Naive B cell (primary cell): Measurements from ENCODE around the gene BNC2. TPM values are rescaled to one million over a fixed set of nuclear protein-coding genes. Genes with fewer than 3 reads are reported as not detected.
"Not testable (repeated sequence)": the region's sequence is repeated elsewhere in the genome, so short reads cannot be mapped to it uniquely, and the experiment has no call there.

Experiments used
- ATAC-seq, 2 donors: fragments of 150-1000 bp; cut with Tn5 transposase; 2 replicates each; pipeline ENCODE4 v1.10.0; 2021; ENCODE audit warnings: low read depth in 2 of 2, mild to moderate bottlenecking in 2 of 2, moderate library complexity in 2 of 2
- DNase-seq: peaks from one replicate; pipeline ENCODE4 v3.0.0; 2022
- H3K27ac Mint-ChIP-seq, 6 donors: one replicate each; pipeline ENCODE4 v1.8.0; 2020 to 2022; ENCODE audit warnings: mild to moderate bottlenecking in 6 of 6, mixed read lengths in 6 of 6, moderate library complexity in 5 of 6, inconsistent platforms in 2 of 6
- H3K27me3 Mint-ChIP-seq, 3 donors: one replicate each; pipeline ENCODE4 v1.8.0; 2021 to 2022; ENCODE audit warnings: mixed read lengths in 3 of 3, mild to moderate bottlenecking in 1 of 3
- H3K36me3 Mint-ChIP-seq, 2 donors: one replicate each; pipeline ENCODE4 v1.8.0; 2020 to 2022; ENCODE audit warnings: mixed read lengths in 2 of 2, inconsistent platforms in 1 of 2, mild to moderate bottlenecking in 1 of 2
- H3K4me1 Mint-ChIP-seq, 3 donors: one replicate each; pipeline ENCODE4 v1.8.0; 2020 to 2022; ENCODE audit warnings: mixed read lengths in 3 of 3, inconsistent platforms in 1 of 3, mild to moderate bottlenecking in 1 of 3, moderate library complexity in 1 of 3
- H3K4me3 Mint-ChIP-seq, 8 donors: one replicate each; pipeline ENCODE4 v1.8.0; 2020 to 2022; ENCODE audit warnings: mild to moderate bottlenecking in 8 of 8, mixed read lengths in 8 of 8, moderate library complexity in 8 of 8, inconsistent platforms in 2 of 8
- H3K9me3 Mint-ChIP-seq, 7 donors: one replicate each; pipeline ENCODE4 v1.8.0; 2020 to 2022; ENCODE audit warnings: mixed read lengths in 7 of 7, mild to moderate bottlenecking in 5 of 7, inconsistent platforms in 2 of 7, moderate library complexity in 1 of 7
- polyA plus RNA-seq, 6 donors: library from polyadenylated mRNA; unstranded; fragments of 300-500 nt; fragmentation: Illumina TruSeq; gene quantifications; one replicate each; pipeline ENCODE4 v1.2.3, GENCODE V29; 2021; ENCODE audit warnings: low read depth in 6 of 6

BNC2 gene
- polyA plus RNA-seq, 6 donors from 2014 or later, result not detected

DNA sequence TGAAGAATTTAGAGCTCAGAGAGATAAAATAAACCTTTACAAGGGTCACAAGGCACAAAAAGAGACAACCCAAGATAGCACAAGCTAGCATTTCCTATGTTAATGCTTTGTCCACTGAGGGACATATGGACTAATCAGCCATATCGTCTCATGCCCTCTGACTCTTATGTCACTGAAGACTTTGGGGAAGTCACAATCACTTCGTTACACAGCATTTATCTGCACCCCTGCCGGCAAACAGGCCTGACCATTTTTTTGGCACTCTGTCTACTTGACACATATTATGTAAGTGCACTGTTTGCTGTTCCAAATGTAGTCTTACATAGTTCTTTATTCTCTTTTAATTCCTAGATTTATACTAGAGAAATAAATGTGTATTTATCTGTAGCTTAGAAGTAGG, 13.9 kb upstream of the BNC2 start:
- no peak for DNase-seq
- Mint-ChIP-seq H3K9me3 (peaks cover 3 to 21% (median 8%) of the 10 kb centered on the region in 7 donors), H3K27ac (no peak overlapping the region), H3K4me3 (no peak overlapping the region), H3K4me1 (no peaks in the 10 kb centered on the region), H3K27me3 (peaks cover 0 to 3% (median 0%) of the 10 kb centered on the region in 3 donors), H3K36me3 (no peaks in the 10 kb centered on the region)
- ATAC-seq, result no peak

DNA sequence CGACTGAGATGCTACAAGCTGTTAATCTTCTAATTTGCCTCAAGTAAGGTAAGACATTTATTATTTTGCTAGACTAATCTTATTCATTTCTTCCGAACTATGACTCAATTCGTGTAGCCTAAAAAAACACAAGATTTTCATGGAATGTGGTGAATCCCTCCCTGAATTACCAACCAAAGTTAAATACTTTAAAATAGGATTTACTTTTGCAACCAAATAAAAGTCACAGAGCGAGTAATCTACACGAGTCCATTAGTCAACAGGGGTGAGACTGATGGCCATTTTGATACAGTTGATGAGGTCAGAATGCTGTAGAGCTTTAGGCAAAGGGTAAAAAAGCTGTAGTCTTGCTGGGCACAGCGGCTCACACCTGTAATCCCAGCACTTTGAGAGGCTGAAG, 13.1 kb upstream of the BNC2 start:
- Mint-ChIP-seq H3K27me3 (peaks cover 0 to 3% (median 0%) of the 10 kb centered on the region in 3 donors), H3K27ac (no peak overlapping the region), H3K4me3 (no peak overlapping the region), H3K4me1 (no peaks in the 10 kb centered on the region), H3K9me3 (peaks cover 3 to 21% (median 8%) of the 10 kb centered on the region in 7 donors), H3K36me3 (no peaks in the 10 kb centered on the region)
- DNase-seq, result no peak
- ATAC-seq, result no peak

DNA sequence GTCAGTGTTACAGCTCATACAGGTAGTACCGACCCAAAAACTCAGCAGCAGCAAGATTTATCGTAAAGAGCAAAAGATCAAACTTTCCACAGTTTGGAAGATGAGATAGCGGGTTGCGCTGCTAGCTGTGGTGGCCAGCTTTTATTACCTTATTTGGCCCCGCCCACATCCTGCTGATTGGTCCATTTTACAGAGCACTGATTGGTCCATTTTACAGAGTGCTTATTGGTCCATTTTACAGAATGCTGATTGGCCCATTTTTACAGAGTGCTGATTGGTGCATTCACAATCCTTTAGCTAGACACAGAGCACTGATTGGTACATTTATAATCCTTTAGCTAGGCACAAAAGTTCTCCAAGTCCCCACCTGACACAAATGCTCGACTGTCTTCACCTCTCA, 12.0 kb upstream of the BNC2 start:
- H3K4me1 Mint-ChIP-seq, H3K36me3 Mint-ChIP-seq, DNase-seq, ATAC-seq, H3K27me3 Mint-ChIP-seq, H3K27ac Mint-ChIP-seq, H3K4me3 Mint-ChIP-seq: not testable (repeated sequence)
- peaks cover 3 to 25% (median 8%) of the 10 kb centered on the region in 7 donors for H3K9me3 Mint-ChIP-seq

DNA sequence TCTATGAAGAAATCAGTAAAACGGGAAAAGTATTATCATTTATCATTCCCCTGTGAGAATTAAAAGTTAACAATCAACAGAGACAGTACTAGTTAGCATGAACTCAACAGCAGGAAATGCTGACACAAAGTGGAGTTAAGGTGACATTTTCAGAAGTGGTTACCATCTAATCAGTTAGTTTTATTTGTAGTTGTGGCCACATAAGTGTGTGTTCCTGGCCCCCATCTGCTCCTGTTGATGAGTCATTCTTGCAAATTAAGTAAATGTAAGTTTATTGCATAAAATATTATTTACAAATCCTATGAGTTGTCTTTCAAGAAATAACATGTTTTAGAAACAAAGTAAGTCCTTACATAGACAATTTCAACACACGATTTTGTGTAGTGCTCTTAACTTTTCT, 8.9 kb upstream of the BNC2 start:
- ATAC-seq, result no peak
- Mint-ChIP-seq H3K27ac (no peak overlapping the region), H3K36me3 (no peaks in the 10 kb centered on the region)

DNA sequence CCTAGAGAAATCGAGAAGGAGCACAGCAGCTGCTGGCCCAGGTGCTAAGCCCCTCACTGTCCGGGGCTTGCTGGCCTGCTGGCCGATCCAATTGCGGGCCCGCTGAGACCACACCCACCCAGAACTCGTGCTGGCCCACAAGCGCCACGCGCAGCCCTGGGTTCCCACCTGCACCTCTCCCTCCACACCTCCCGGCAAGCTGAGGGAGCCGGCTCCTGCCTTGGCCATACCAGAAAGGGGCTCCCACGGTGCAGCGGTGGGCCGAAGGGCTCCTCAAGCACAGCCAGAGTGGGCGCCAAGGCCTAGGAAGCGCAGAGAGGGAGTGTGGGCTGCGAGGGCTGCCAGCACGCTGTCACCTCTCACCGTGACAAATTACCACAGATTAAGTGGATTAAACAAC, 6.8 kb upstream of the BNC2 start:
- H3K4me1 Mint-ChIP-seq, result no peaks in the 10 kb centered on the region

More for the DNA sequence above, 8.9 kb upstream of the BNC2 start:
- Mint-ChIP-seq H3K4me1 (no peaks in the 10 kb centered on the region), H3K9me3 (peaks cover 3 to 17% (median 8%) of the 10 kb centered on the region in 7 donors), H3K27me3 (peaks cover 0 to 2% (median 1%) of the 10 kb centered on the region in 3 donors), H3K4me3 (no peak overlapping the region)
- DNase-seq, result no peak

DNA sequence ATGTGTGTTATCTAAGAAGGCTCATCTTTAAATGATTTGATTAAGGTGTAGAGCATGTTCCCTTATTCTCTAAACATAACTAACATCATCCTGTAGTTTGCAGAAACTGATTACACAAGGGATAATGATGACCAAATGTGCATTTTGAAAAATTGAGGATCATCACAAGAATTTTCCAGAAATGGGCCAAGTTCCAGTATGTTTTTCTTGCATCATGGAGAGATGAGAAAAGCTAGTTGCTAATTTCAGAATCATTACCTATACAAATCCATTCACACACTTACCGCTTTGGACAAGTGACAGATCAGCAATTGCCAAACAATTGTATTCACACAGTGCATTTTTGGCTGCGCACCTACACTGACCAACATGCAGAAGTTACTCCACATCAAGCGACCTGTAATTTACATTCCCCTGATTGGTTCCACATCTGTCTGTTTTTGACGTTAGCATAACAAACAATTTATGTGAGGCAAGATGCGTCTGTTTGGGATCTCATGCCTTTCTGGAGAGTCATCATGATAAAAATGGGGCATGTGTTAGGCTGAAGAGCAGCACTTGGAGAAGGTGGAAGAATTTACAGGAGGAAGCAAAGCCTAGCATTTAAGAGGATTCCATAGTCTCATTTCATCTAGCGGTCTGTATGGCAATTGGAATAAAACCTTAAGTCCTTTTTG, 2.8 kb upstream of the BNC2 start:
- no peak for DNase-seq
- Mint-ChIP-seq H3K4me3 (no peak overlapping the region), H3K9me3 (peaks cover 0 to 6% (median 2%) of the 10 kb centered on the region in 7 donors), H3K4me1 (peaks cover 3 to 14% (median 5%) of the 10 kb centered on the region in 3 donors), H3K36me3 (no peaks in the 10 kb centered on the region), H3K27me3 (peaks cover 31 to 40% (median 33%) of the 10 kb centered on the region in 3 donors), H3K27ac (no peak overlapping the region)
- ATAC-seq, result no peak

More for the DNA sequence above, 6.8 kb upstream of the BNC2 start:
- H3K9me3 Mint-ChIP-seq, result peaks cover 0 to 9% (median 4%) of the 10 kb centered on the region in 7 donors
- ATAC-seq (no peak), DNase-seq (no peak)
- no peaks in the 10 kb centered on the region for H3K36me3 Mint-ChIP-seq
- no peak overlapping the region for H3K27ac Mint-ChIP-seq
- peaks cover 15 to 19% (median 18%) of the 10 kb centered on the region in 3 donors for H3K27me3 Mint-ChIP-seq
- H3K4me3 Mint-ChIP-seq, result no peak overlapping the region

DNA sequence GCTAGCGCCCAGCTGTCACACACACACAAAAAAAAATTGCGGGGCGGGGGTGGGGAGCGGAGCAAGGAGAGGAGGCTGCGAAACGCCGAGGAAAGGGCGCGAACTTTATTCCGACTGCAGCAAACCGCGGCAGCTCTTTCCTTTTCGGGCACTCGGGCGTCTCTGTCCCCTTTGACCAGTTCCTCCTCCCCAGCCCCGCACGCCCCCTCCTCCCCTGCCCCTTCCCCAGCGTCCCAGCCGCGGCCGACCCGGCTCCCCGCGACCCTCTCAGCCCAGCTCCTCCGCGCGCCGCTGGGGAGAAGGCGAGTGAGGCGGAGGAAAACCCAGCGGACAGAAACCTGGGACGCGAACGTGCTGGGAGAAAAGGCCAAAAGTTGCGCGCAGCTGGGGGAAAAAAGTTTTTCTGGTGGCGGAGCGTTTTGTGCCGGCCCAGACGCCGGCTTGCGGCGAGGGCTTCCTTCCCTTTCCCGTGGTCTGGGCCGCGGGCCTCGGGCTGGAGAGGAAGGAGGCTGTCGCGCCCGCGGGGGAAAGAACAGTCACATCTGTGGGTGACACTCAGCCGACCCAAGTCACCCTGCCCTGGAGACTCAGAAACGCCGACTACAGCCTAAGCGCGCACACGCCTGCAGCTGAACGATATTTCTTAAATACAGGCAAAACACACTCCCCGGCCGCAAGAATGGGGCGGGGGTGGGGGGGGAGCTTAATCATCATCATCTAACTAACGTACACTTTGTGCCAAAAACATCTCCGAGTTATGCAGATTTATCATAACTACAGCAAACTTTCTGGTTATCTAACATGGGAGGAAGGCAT, 1.1 kb upstream of the BNC2 start:
- DNase-seq (no peak), ATAC-seq (no peak)
- peaks cover 3 to 14% (median 5%) of the 10 kb centered on the region in 3 donors for H3K4me1 Mint-ChIP-seq
- peak overlapping the region in 6 of 8 donors; percentile 20 to 87 (median 58) for H3K4me3 Mint-ChIP-seq
- no peak overlapping the region for H3K27ac Mint-ChIP-seq
- peaks cover 0 to 4% (median 0%) of the 10 kb centered on the region in 7 donors for H3K9me3 Mint-ChIP-seq
- no peaks in the 10 kb centered on the region for H3K36me3 Mint-ChIP-seq
- H3K27me3 Mint-ChIP-seq, result peaks cover 31 to 46% (median 33%) of the 10 kb centered on the region in 3 donors

DNA sequence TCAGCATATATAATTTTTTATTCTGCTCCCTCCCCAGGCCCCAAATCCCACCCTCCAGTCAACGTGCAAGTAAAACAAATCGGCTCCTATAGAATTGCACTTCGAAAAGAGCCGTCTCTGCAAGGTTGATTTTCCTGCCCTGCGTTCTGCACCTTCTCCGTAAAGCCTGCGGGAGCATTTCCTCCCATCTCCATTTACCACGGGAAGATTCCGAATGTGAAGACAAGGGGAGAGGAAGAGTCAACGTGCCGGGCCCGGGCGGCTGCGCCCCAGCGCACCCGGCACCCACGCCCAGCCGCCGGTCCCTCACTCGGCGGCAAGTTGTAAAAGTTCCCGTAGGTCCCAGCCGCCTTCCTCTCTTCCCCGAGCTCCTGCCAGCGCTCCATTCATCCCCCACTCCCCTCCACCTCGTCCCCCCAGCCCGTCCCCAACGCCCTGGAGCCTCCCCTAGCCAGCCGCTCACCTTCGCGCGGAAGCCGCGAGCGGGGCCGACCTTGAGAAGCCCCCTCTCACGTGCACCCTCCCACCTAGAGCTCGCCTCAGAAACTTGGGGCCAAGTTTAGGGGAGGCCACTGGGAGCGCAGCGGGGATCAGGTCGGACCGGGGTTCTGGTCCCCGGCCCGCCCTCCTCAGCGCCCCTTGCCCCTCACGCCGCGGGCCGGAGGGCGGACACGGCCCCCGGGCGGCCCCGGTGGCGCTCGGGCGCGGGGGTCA, 431 bp downstream of the BNC2 start:
- Mint-ChIP-seq H3K4me3 (peak overlapping the region in 4 of 8 donors; percentile 4 to 50 (median 29)), H3K4me1 (peaks cover 3 to 14% (median 5%) of the 10 kb centered on the region in 3 donors), H3K9me3 (peaks cover 0 to 2% (median 0%) of the 10 kb centered on the region in 7 donors), H3K36me3 (no peaks in the 10 kb centered on the region), H3K27me3 (peaks cover 31 to 46% (median 33%) of the 10 kb centered on the region in 3 donors), H3K27ac (no peak overlapping the region)
- no peak for ATAC-seq
- no peak for DNase-seq

DNA sequence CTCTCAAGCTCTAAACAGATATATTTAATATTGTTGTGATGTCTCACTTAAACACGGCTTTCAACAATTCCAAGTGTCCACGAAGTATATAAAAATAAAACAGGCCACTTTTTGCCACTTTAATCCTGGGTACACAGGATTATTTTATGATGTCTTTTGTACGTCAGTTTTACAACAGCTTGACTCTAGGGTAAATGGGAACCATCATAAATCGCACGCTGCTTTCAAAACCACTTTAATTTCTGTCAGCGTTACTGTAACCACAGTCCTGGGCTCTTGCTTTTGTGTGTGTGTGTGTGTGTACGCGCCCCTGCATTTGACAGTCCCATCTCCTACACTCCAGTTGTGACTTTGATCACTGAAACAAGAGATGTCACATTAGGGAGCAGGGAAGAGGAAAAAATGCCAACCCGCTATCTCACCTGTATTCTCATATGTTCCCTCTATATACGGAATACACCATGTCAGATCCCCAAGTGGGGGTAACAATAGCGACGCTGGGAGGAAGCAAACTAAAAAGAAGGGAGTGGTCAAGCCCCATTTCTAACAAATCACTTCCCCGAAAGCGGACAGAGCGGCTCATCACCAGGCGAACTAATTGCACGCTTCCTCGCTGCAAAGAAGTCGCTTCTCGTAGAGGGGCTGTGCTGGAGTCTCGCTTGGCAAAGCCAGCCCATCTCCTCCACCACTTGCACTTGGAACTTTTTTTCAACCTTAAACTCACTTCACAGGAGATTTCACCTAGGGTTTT, 1.2 kb downstream of the BNC2 start:
- Mint-ChIP-seq H3K27me3 (peaks cover 30 to 47% (median 31%) of the 10 kb centered on the region in 3 donors), H3K4me1 (peaks cover 3 to 14% (median 5%) of the 10 kb centered on the region in 3 donors), H3K9me3 (peaks cover 0 to 2% (median 0%) of the 10 kb centered on the region in 7 donors), H3K4me3 (peak overlapping the region in 3 of 8 donors; percentile 4 to 50 (median 26)), H3K27ac (no peak overlapping the region), H3K36me3 (no peaks in the 10 kb centered on the region)
- DNase-seq, result no peak
- ATAC-seq, result no peak

DNA sequence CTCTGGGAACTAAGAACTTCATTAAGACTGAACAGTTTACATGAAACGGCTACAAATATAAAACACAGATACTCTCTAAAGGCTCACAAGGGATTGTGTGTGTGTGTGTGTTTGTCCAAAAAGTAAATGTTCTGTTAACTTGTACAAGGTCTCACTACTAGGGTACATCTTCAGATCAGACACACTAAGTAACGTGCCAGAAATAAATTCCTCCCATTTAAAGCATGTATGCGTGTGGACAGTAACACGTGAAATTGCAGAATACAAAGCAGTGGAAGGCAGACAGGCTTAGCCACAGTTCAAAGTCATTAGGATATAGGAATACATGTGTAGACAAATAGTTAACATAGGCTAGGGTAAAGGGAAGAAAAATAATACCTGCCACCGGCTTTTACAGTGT, 1.8 kb downstream of the BNC2 start:
- ATAC-seq, result no peak
- Mint-ChIP-seq H3K4me3 (no peak overlapping the region), H3K4me1 (peaks cover 3 to 14% (median 5%) of the 10 kb centered on the region in 3 donors), H3K36me3 (no peaks in the 10 kb centered on the region), H3K27me3 (peaks cover 24 to 41% (median 27%) of the 10 kb centered on the region in 3 donors), H3K9me3 (peaks cover 0 to 2% (median 0%) of the 10 kb centered on the region in 7 donors), H3K27ac (no peak overlapping the region)
- no peak for DNase-seq

DNA sequence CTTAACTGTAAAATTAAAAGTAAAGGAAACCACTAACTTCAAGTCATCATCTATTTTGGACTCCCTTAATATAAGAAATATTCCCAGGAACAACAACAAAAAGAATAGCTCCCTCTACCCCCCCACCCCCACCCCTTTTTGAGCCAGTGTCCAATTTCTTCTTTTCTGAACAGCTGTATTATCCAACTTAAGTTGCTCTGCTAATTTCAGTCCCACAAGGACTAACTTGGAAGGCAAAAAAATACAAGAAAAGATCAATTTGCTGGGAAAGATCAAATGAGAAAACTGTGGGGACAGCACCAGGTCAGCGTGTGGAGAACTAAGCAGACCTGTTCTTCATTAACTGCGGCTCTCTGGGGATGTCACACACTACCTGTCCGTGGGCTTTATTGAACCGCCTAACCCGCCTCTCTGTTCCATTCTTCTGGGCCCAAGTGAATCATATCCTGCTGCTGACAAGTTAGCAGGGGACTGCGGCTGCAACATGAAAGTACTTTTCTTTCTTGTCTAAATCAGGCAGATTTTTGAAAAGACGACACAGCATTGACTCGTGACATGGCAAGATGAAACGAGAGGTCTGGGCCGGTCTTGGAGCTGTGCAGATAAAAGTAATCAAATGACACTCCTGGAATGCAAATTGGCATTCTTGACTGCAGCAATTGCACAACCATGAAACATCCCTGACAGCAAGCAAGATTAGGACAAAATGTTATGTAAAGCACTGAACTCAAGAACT, 2.7 kb downstream of the BNC2 start:
- ATAC-seq (no peak), DNase-seq (no peak)
- Mint-ChIP-seq H3K9me3 (peaks cover 0 to 2% (median 0%) of the 10 kb centered on the region in 7 donors), H3K27ac (no peak overlapping the region), H3K36me3 (no peaks in the 10 kb centered on the region), H3K4me3 (no peak overlapping the region), H3K4me1 (peaks cover 3 to 14% (median 5%) of the 10 kb centered on the region in 3 donors), H3K27me3 (peaks cover 15 to 32% (median 17%) of the 10 kb centered on the region in 3 donors)

DNA sequence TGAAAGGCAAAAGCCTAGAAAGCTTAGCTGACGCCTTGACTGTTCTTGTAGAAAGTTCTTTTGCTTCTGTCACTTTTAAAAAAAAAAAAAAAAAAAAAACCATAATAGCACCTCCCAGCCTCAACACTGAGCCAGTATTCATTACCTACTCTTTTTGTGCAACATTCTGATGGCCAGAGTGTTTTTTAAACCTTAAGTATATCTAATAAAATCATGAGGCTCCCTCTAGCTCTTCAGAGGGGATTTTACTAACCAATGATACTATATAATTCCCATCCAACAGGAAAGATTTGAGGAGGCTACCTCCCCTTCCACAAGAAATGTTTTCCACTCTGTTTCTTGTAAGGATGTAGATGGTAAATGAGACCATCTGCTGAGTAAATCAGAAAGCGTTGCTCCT, 3.9 kb downstream of the BNC2 start:
- Mint-ChIP-seq H3K27ac (no peak overlapping the region), H3K36me3 (no peaks in the 10 kb centered on the region), H3K27me3 (peaks cover 14 to 32% (median 16%) of the 10 kb centered on the region in 3 donors), H3K4me1 (peaks cover 3 to 9% (median 5%) of the 10 kb centered on the region in 3 donors), H3K4me3 (no peak overlapping the region), H3K9me3 (peaks cover 0 to 3% (median 0%) of the 10 kb centered on the region in 7 donors)
- ATAC-seq, result no peak
- DNase-seq, result no peak
